ENCODE measurements around the gene ANKDD1B. TPM values are rescaled to one million over a fixed set of nuclear protein-coding genes. Genes with fewer than 3 reads are reported as not detected.
"Not testable (repeated sequence)": the region's sequence is repeated elsewhere in the genome, so short reads cannot be mapped to it uniquely, and the experiment has no call there.

Gene ANKDD1B
- total RNA-seq, 1 donor from 2014 or later = 0.13 TPM

DNA sequence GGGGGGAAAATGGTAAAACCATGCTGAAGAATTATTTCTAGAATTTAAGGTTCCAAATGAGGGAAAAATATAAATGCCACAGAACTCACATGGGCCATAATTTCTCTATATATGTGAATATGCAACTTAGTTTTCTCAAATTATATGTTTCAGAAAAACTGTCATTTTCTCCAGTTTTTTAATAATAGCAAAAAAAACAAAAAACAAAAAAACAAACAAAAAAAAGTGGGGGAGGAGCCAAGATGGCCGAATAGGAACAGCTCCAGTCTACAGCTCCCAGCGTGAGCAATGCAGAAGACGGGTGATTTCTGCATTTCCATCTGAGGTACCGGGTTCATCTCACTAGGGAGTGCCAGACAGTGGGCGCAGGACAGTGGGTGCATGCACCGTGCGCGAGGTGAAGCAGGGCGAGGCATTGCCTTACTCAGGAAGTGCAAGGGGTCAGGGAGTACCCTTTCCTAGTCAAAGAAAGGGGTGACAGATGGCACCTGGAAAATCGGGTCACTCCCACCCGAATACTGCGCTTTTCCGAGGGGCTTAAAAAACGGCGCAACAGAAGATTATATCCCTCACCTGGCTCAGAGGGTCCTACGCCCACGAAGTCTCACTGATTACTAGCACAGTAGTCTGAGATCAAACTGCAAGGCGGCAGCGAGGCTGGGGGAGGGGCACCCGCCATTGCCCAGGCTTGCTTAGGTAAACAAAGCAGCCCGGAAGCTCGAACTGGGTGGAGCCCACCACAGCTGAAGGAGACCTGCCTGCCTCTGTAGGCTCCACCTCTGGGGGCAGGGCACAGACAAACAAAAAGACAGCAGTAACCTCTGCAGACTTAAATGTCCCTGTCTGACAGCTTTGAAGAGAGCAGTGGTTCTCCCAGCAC, 84.5 kb downstream of the ANKDD1B start:
- not testable (repeated sequence) for DNase-seq (ENCODE audit: low spot score); ATAC-seq

DNA sequence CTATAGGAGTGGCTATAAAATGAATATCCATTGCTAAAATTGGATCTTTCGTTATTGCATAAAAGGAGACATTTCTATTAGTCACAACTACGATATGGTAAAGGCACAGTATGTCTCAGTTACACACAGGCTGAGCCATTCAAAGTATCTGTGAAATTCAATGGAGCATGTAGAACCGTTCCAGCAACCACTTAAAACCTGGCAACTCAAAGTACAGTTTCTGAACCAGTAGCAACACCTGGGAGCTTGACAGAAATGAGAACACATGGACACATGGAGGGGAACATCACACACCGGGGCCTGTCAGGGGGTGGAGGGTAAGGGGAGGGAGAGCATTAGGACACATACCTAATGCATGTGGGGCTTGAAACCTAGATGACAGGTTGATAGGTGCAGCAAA, 90.6 kb downstream of the ANKDD1B start:
- ATAC-seq (no peak), DNase-seq (ENCODE audit: low spot score) (no peak)

DNA sequence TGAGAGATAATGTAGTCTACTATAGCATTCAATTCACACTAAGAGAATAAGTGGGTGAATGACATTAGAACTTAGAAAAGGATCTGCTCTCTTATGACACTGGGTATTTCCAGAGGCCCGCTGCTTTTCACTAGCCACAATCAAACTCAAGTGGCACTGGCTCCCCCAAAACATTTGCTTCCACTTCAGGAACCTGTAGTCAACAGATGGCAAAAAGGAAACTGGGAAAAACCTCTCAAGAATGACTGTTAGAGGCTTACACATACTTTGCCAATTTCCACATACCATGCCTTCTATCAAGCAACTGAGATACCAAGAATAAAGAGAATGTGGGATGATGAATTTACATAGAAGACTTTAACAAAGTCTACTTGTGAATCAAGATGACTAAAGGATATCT, 94.8 kb downstream of the ANKDD1B start:
- no peak for DNase-seq (ENCODE audit: low spot score)
- no peak for ATAC-seq

DNA sequence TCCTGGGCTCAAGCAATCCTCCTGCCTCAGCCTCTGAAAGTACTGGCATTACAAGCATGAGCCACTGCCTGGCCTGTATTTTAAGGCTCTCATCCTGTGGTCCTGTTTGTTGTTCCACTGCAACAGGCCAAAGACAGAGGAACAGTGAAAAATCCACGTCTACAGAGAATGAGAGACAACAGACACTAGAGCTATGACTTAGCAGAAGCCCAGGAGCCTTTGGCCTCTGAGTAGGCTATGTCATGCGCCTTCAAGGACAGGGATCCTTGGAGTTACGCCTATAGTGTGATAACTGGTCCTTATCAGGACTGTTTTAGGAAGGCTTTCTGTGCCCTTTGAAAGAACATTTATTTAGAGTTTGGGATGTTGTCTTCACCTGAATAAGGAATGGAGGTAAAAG, 95.5 kb downstream of the ANKDD1B start:
- no peak for ATAC-seq
- DNase-seq (ENCODE audit: low spot score) = no peak

DNA sequence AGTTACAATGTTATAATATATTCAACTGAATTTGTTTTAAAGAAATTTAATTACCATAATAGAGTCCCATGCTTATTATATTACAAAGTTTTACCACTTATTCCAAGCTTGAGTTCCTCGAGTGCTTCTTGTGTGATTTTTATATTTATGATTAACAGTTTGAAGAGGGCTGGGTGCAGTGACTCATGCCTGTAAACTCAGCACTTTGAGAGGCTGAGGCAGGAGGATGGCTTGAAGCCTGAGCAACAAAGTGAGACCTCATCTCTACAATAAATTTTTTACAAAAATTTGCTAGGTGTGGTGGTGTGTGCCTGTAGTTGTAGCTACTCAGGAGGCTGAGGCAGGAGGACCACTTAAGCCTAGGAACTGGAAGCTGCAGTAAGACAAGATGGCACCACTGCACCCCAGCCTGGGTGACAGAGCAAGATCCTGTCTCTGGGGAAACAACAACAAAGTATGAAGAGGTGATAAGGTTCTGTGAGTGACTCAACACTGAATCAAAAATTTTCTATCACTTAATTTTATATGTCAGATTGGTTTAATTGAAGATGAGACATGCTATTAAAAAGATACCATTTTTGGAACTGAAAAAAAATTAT, 96.8 kb downstream of the ANKDD1B start:
- ATAC-seq = no peak
- no peak for DNase-seq (ENCODE audit: low spot score)

DNA sequence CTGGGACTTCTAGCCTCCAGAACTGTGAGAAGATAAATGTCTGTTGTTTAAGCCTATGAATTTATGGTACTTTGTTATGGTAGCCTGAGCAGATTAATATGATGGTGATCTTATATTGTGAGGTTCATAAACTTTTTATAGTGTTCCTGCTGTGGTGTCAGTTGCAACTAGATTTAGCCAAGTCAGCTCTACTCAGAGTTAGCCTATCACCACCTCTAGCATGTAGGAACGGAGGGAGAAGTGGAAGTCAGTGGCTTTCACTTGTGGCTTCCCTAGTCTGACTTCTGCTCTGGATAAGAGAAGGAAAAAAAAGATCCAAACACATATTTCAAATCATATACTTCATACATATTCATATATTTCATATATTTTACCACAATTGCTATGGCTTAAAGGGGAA, 99.4 kb downstream of the ANKDD1B start:
- no peak for DNase-seq (ENCODE audit: low spot score)
- ATAC-seq = peak; percentile 26

DNA sequence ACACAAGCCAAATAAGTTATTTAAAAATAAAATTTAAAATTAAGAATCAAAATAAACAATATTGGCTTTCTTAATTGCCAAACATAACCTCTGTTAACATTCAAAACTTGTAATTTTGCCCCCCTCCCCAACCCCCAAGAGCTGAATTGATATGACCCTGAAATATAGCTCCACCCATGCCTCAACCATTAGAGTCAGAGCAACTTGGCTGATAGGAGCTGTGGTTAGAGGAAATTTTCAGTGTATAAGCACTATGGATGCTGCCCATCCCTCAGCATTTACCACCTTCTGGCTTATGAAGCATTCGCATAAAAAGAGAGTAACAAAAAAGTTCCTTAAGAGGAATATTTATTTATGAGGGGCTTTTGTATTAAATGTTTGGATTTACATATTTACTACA, 99.9 kb downstream of the ANKDD1B start:
- ATAC-seq (no peak), DNase-seq (ENCODE audit: low spot score) (no peak)

DNA sequence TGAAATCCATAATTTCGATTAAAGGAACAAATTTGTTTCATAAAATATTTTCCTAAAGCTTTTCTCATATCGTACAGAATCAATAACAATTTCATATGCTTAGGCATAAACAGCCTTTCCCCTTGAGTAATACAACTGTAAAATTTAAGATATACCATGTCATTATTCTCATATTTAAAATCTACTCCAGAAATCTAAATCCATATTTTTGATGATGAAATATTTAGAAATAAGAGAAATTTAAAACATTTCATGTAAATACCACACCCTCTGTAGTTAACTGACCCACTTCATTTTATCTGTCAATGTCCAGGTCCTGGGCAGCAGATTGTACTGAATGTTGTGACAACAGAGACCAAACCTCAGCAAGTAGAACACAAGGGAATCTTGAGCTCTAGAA, 100.8 kb downstream of the ANKDD1B start:
- no peak for DNase-seq (ENCODE audit: low spot score)
- no peak for ATAC-seq

DNA sequence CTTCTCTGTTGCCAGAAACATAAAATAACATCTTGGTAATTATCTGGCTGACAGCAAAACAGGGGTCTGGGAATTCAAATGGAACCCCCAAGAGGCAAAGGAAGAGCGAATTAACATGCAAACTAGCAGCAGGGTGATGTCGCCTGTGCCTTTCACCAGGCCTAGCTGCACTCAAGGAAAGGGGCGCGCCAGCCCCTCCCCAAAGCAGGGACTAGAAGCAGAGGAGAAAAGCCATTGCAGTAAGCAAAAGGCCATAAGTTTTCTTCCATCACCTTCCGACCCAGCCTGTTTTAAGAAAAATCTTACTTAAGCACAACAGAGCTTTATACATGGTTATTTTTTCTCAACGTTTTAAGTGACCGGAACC, 105.4 kb downstream of the ANKDD1B start:
- DNase-seq (ENCODE audit: low spot score) (no peak), ATAC-seq (no peak)

DNA sequence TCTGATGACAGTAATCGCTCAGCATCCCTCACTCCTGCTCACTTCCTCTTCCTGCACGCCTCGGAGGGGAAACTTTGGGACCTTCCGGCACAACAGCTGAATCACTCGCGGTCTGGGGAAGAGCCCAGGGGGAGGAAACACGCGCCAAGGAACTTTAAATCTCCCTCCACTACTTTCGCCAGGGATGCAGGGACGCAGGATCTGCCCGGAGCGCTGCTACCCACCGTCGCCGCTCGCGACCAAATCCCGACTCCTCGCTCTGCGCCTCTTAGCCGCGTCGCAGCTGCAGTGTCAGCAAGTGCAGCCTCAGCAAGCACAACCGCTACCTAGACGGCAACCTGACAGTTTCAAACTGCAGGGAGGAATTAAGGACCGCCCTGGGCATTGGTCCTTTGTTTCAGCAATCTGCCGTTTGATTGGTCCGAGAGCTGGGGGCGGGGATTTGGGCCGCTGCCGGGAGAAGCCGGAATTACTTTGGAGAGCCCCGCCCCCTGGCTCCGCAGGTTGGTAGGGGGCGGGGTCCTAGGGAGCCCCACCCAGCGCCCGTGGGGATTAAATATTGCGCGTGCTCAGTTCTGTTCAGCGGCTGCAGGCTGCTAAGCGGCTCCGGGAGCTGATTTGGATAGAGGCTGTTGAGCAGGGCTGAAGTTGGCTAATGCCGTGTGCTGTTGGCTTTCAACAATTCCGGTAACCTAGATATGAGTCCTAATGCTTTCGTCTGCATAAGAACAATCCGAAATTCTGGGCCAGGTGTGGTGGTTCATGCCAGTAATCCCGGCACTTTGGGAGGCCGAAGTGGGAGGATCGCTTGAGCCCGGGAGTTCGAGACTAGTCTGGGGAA, 106.0 kb downstream of the ANKDD1B start, which contains the start of gene POC5:
TSS of gene POC5 (minus strand) at position 356 of the 841 bp plus-strand sequence. CDS start 4,500 bp downstream, outside the sequence.
- peak; percentile 95 for ATAC-seq
- peak; percentile 98 for DNase-seq (ENCODE audit: low spot score)

DNA sequence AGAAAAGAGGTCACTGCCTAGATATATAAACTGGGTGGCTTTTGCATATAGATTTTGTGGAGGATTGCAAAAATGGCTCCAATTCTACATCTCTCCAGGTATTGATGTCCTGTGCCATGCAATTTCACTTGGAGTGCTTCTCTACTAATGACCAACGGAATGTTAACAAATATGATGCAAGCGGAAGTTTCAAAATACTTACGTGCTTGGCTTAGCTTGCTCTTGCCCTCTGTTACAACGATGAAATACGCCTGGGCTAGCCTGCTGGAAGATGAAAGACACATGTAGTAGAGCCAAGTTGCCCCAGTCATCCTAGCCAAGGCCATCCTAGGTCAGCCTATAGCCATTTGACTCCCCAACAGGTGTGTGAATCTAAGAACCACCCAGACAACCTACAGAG, 109.6 kb downstream of the ANKDD1B start:
- ATAC-seq = peak; percentile 57
- peak; percentile 67 for DNase-seq (ENCODE audit: low spot score)

Other genes starting within 250 kb of the ANKDD1B start
- gene CERT1, start 99.8 kb upstream of the ANKDD1B start, total RNA-seq = 16.4 TPM
- 9.9 TPM for gene POLK, start 99.6 kb upstream of the ANKDD1B start, total RNA-seq
- 2.8 TPM for gene POC5, start 106.0 kb downstream of the ANKDD1B start, total RNA-seq

All from left lobe of liver (tissue), 2 donors.